NCI-H1417 treated with DMSO at 0.1 percent for 48 hours (cell line): Measurements from ENCODE around the gene RASSF9.

Experiments
- DNase-seq: peaks from one replicate; lab custom pipeline; 2025; lab: John Stamatoyannopoulos, UW

Gene RASSF9

DNA sequence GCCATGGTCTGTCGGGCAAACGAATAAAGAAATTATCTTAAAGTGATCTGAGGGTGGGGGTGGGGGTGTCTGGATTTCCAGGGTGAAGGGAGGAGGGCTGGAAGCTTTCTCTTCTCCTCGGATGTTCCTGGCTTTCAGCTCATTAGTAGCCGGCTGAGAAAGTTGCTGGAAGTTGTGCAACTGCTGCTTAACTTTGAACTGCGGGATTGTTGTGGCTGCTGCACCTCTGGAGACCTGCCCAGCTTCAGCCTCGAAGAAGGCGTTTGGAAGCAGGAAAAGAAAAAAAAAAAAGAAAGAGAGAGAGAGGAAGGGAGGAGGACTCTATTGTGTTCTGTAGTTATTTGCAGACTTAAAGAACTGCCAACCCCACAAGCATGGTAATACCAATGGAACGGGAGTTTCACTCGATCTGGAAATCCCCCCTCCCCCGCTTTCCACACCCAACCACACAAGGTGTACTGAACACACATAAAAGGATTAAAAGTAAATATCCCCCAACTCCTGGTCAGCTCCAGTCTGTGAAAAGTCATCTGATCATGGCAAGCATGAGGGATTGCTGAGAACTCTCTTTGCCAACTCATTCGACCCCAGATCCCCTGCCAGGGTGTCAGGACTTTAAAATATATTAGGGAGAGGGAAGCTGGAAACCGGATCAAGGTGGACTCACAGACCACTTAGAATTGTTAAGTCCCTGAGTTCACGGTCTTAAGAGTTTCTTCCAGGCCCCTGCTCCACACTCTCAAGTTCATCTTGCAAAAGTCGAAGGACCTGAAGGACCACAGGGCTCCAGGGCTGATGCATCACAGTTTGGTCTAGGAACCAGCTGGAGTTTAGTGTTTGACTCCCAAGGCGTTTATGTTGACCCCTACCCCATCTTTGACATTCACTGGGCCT is at the start of gene RASSF9:
Gene RASSF9 (minus strand): TSS at position 213 of the 894 bp plus-strand sequence. CDS start 208 bp downstream, at position 5.
- no peak for DNase-seq

DNA sequence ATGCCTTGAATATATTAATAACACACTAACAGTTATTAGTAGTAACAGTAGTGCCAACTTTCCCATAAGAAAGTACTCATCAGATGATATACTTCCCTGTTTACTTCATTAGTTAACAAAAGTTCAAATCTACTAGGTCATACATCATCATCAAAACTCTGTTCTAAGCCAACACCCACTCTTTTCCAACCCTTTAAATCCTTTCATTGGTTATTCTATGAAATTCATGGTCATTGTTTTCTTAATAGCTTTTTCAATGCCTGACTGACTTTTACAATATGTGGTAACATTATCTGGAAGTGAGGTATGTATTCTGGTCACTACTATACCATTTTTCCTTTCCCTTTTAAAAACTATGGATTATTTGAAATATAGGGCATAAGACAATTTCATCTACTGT is 47.6 kb upstream of the RASSF9 start:
- DNase-seq = no peak

DNA sequence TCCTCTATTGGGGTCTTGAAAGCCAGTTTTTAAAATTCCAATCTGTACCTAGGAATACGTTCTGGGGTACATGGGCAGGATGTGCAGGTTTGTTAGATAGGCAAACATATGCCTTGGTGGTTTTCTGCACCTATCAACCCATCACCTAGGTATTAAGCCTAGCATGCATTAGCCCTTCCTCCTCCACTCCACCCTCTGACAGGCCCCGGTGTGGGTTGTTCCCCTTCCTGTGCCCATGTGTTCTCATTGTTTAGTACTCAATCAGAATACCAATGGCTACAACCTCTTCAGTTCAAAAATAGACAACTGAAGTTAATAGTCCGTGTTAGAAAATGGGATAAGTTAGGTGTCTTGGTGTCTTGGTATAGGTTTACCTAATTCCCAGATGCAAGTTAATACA is 41.2 kb upstream of the RASSF9 start:
- DNase-seq = no peak

DNA sequence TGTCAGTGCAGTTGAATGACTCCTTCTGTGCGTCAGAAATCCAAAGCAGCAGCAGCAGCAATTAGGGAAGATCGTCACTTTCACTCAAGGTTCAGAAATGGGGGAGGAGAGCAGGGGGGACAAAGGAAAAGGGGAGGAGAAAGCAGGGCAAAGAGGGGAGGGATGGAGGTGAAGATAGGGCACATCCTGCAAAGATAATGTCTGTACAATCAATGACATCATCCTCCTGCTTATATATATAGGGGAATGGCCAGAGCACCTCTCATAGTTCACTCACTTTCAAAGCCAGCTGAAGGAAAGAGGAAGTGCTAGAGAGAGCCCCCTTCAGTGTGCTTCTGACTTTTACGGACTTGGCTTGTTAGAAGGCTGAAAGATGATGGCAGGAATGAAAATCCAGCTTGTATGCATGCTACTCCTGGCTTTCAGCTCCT is 37.8 kb upstream of the RASSF9 start, which contains the start of gene NTS:
Gene NTS (plus strand): TSS at position 265 of the 431 bp plus-strand sequence. CDS start 109 bp downstream, at position 374.
- no peak for DNase-seq

DNA sequence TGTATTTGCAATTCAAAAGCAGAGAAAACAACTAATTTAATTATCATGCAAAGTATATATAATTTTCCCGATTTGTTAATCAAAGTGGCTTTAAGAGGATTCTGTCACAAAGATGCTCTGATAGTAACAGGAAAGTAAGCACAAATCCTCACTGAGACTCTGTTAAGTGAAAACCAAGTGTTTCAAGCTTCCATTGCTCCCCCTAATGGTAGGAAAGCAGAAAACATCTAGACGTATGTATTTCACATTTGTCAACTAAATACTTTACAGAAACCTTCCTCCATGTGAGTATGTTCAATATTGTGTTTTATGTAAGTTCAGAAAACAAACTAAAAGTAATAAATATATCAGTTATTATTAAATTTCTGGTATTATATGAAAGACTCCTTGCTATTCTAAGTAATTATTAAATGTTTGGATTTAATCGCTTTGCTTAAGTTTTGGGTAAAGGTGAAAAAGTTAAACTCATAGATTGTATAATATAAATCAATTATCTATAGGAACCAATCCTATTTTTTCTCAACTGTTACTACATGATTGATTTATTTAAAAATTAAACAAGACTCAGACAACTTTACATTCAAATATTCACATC is 36.4 kb upstream of the RASSF9 start:
- no peak for DNase-seq

DNA sequence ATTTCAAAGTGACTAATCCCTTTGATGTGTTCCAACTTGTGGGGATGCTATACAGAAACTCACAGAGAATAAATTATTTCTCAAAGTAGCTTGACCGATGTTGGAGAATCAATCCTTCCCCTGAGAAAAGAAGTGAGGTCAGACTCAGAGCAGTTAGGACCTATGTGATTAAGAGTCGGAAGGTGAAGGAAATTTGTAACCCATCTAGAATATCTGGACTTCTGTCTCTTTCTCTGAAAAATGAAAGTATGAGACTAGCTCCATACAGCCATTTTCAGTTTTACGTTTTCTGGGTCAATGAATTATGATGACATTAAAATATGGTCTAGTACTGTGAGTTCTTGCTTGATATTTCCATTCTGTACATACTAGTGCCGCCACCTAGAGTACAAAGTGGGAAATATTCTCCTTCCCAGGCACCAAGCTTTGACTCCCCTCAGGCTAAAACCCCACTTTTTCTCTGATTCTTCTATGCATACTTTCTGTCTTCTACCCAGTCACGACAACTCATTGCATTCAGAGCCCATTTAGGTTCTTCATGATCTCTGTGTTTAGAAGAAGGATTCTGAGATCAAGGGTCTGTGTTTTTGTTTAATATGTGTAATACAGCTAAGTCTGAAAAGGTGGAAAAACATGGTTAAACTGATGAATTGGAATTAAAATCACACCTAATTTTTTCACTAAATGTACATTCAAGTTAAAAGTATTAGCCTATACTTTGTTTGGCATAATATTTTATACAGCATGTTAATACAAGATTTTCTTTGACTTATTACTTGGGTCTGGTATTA is 31.0 kb upstream of the RASSF9 start:
- DNase-seq = peak; percentile 17

DNA sequence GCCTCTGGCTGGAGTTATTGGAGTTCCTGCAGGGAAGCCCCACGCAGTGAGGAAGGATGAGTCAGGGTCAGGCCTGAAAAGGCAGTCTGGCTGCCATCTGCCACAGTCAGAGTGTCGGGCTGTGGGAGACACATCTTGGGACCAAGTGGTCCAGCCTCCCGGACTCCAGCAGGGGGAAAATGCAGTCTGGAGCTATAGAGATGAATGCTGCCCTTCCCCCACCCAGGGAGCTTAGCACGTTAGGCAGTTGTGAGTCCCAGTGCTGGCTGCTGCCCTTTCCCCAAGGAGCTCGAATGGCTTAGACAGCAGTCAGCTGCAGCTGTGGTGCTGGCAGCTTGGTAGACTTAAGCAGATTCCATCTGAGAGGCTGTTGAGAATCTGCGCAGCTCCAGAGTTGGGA is 29.7 kb upstream of the RASSF9 start:
- DNase-seq = no peak

DNA sequence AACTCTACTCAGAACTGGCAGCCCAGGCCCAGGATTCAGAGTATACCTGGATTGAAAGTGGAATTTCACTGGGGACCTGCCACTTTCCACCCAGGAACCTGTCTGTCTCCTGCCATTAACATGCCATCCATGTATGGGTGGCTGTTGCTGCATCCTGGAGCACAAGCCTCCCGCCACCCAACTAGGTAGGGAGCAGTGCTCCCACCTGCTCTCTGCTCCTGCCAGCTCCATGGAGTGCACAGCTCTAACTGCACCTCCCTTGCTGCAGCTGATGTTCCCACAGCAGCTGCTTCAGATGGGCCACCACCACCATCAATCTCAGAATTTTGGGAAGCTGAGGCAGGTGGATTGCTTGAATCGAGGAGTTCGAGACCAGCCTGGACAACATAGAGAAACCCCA is 20.8 kb upstream of the RASSF9 start:
- DNase-seq = no peak

DNA sequence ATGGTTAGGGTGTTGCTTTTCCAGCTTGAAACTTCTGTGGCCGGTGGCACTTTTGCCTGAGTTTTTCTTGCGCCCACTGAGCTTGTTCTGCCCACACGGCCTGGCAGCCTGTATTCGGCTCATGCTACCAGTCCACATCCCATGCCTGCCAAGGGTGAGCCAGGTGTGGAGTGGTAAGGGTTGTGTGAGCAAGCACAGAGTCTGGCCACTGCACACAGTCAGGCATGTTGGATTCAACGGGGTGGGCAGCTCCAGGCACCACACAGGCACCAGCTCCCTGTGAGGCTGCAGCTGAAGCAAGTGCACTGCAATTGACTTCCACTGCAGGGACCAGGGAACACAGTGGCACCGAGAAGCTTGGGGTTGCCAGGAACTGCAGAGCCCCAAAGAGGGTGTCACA is 19.1 kb upstream of the RASSF9 start:
- DNase-seq = no peak

DNA sequence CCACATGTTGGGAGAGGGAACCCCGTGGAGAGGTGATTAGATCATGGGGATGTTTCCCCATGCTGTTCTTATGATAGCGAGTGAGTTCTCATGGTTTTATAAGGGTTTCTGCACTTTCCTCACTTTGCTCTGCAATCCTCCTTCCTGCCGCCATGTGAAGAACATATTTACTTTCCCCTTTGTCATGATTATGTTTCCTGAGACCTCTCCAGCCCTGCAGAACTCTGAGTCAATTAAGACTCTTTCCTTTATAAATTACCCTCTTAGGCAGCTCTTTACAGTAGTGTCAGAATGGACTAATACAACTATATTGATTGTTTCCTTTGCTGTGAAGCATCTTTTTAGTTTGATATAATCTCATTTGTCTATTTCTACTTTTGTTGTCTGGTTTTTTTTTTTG is 13.1 kb upstream of the RASSF9 start:
- DNase-seq = no peak

DNA sequence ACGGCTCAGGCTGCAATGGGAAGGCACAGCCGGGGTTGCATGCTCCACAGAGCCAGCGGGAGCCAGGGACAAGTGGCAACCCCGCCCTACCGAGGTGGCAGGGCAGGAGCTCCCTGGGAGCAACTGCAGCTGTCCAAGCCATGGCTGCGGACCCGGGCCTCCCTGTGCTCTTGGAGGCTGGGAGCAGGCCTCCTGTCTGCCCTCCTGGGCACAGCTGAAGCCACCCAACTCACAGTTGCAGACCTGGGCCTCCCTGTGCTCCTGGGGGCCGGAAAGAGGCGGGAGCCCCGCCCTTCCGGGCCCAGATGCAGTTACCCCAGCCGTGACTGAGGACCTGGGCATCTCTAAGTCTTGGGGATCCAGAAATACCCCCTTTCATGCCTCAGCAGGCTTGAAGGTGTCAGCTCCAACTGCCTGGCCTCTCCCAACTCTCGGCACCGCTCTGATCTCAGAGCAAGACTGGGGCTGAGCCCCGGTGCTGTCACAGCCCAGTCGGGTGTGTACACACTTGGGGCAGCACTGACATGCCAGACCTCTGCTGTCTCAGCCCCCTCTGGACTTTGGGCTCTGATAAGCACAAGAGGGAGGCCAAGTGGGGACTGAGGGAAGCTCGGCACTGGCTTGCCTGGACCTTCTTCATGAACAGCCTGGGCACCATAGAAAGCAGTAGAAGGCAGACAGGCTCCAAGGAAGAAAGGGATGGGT is 7.5 kb upstream of the RASSF9 start:
- DNase-seq = no peak

DNA sequence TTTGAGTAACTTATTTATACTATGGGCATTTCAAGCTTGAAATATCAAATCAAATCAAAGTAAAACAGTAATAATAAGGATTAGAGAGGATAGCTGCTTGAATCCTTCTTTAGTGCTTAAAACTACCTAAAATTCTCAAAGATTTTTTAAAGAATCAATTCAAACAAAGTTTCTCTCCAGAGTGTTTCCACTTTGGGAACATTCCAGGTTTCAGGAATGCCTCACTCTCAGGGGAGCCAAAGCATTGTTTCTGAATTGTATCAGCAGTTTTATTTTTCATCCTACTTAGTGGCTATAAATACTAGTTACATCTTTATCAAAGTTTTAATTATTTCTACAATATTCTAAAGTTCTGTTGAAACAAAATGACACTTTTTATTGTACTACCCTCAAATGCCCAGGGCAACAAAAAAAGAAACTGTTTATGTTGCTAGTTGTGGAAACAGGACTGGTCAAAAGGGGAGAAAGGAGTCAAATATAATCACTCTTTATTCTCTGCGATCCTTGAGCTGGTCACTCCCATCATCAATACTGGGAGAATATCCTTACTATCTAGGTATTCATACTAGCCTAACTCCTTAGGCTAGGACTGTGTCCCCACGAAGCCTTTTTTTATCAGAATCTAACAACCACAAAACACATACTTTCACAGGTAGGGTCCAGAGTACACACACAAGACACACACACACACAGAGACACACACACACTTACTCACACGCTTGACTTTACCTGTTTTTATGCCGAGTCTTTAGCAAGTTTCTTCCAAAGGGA is 598 bp downstream of the RASSF9 start:
- DNase-seq = no peak

DNA sequence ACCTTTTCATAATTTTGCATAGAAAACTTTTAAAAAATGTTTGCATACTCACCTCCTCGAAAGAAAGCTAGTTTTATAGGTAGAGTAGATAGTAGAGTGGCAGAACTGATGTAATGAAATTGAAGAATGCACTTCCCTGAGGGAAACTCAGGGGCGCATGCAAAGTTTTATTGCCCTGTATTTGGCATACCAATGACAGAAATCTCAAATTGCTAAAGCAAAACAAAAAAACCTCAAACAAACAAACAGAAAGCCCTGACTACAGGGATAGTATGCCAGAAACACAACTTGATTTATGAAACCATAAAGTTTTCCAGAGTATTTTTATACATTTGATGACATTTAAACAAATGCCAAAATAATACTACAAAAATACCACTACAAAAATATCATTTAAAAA is 1.8 kb downstream of the RASSF9 start:
- DNase-seq = no peak

DNA sequence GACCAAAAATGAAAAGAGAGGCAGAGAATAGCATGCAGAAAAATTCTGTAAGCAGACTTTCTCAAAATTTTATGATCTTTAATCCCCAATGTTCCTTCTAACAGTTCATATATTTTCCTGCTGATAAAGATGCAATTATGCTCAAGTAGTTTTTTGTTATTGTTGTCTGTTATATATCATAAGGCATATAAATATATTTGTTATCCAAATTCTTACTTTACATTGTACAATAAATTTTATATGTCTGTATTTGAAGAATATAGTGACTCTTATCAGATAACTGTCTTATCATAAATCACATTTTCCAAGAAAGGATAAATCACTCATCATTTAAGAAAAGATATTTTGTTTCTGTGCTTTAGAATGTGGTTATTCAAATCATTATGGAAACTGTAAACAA is 2.6 kb downstream of the RASSF9 start:
- no peak for DNase-seq

DNA sequence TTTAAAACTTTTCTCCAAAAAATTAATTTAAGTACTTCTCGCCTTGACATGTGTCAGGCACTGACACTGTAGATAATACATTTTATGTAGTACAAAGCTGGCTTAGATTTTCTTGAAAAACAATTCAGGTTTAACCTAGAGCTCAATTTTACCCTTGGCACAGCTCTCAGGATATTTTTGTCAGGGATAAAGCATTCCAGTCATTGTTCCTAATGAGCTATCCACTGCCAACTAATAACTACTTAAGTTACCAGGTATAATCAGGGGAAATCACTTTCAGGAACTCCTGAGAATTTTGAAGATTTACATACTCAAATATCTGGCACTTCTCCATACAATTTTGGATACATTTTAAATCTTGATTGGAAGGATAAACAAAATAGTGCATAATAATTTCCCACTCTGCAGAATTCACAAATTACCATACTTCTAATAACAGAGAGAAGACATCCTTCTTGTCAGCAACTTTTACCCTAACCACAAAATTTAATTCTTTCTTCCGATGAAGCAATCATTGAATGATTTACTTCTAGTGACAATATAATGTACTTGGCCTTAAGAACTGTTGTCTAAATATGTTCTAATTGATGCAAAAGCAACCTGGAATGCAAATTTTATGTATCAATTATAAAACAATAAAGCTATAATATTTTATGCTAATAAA is 4.8 kb downstream of the RASSF9 start:
- DNase-seq = no peak

DNA sequence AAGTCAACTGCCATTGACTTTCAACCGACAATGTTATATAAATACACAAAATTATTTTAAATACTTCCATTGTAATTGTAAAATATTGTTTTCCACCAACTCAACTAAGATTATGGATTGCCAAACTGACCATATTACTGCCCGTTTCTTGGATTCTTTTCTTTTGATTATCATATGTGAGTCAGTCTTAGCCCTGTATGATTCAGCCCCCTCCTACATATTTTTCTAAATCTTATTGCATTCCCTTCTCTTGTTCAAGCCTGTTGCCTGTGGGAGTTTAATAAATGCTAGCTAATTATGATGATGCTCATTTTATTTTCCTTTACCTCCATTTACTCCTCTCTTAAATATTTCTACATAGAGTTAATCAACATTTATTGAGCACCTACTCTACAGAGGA is 6.8 kb downstream of the RASSF9 start:
- no peak for DNase-seq

DNA sequence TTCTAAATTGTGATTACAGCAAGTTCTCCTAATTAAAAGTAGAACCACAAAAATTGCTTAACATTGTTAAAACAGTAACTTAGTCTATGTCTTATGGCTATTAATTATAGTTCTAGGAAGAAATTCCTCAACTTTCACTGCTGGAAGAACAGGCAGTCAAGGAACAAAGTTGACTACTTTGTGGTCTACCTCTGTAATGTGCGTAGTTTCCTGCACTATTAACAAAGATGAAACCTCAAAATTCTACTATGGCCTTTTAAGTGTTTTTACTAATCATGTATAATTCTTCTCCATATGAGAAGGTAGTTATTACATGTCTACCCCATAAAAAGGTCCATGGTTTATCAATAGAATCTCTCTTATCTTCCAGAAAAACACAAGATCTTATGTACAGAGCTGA is 7.6 kb downstream of the RASSF9 start:
- no peak for DNase-seq

DNA sequence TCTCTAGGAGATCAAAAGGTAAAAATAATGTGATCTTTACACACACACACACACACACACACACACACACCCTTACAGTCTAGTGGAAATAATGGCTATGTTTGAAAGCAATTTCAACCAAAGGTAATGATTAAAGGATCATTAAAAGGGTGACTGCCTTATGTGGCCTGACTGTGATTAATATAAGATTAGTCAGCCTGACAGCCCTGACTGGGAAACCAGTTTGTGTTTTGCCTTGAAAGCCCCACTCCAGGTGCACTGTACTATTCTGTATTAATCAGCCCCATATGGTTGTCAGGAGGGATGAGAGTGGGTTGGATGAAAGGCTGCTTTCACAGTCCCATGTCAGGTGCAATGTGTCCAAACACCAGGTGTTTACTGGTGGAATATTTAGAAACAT is 10.5 kb downstream of the RASSF9 start:
- DNase-seq = peak; percentile 94

DNA sequence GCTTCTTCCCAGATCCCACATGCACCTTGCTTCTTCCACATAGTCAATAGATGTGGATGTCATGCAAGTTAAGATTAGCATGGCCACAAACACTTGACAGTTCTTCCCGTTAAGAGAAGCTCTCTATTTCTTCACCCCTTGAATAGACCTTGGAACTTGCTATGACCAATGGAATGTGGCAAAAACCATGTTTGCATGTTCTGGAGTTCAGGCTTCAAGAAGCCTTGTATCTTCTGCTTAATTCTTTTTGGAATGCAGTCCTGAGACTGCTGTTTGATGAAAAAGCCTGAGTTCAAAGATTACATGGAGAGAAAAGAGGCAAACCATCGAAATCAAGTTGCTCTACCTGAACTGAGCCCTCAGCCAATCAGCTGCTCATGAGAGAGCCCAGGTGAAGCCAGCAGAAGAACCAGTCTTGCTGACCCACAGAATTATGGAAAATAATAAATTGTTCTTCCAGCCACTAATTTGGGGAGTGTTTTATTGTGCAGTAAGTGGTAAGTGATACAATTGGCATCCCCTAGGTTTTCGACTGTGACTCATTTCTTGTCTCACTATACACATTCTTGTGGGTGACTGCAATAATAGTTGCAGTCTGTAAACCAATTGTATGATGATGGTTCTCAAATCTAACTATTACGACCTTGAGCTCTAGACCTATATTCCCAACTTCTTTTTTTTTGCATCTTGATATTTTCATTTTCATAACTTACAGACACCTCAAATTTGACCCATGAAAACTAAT is 12.6 kb downstream of the RASSF9 start:
- DNase-seq = no peak

DNA sequence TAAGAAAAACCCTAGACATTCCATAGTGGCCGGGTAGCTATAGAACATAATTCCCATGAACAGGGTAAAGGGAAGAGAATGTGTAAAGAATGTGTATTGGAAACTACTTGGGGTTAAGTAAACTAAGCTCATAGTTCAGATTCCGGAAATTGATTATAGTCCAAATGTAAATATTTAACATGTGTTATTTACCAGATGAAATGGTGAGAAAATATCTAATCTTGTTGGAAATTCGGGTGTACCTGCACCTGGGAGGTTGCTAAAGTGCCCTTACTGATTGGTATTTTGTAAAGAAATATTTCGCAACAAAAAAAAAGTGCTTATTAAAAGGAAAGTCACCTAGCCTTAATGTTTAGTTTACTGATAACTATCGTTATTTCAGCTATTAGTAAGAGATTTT is 14.4 kb downstream of the RASSF9 start:
- DNase-seq = peak; percentile 21
